ENCODE results near the gene PIM1.

Gene PIM1

DNA sequence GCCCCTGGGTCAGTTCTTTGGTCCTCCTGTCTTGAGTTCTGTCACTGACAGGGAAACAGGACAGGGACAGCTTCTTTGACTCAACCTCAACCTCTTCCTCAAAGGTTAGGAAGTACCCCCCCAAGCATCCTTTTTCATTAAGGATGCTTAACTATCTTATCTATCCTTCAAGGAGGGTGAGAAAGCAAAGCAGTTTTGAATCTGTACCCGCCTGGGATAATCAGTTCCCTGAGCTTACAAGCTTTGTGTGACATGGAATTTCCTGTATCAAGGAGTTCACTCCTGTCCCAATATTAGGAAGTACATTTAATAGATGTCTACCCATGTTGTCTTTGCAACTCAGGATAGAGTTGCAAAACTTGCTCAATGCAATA is 31.1 kb upstream of the PIM1 start:
- no peak for DNase-seq

- DNase-seq, result no peak
Observed at GRCh38 chr6:37139230-37139962, 30.6 kb upstream of the PIM1 start.

DNA sequence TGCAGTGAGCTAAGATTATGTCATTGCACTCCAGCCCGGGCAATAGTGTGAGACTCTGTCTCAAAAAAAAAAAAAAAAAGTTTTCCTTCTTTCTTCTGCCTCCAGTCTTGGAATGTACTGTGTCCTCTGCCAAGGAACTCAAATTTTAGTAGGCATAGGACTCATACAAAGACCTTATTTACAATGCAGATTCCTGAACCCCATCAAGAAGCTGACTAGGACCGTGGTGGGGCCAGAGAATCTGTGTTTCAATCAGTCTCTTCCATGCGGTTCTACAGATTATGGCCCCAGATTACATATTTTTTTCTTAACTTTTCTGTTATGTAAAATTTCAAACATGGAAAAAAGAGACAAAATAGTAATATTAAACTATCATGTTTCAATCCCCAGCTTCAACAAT is 29.8 kb upstream of the PIM1 start:
- DNase-seq, result no peak

GRCh38 chr6:37141281-37142049 is 28.5 kb upstream of the PIM1 start:
- no peak for DNase-seq

DNA sequence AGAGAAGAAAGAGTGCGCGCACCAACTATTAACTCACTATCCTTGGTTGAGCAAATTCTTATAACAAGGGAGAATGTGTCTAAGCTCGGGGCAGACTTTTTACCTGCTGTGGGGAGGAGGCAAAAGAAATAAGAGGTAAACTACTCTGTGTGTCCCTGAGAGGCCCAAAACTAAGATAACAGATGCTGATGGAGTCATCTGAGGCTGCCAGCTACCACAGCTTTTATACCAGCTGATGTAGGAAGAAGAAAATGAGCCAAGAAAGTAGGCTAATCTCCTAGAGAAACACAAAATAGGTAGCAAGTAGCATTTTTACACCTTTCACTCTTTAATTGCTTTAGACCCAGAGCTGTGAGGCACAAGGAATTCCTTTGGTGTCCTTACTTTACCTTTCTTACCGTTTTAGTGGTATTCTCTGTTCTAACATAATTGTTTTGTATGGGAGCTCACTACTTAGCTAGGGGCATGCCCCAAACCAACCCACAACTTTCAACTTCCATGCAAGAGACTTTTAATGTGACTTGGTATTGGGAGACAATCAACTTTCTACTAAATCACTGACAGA is 27.8 kb upstream of the PIM1 start:
- DNase-seq, result no peak

DNA sequence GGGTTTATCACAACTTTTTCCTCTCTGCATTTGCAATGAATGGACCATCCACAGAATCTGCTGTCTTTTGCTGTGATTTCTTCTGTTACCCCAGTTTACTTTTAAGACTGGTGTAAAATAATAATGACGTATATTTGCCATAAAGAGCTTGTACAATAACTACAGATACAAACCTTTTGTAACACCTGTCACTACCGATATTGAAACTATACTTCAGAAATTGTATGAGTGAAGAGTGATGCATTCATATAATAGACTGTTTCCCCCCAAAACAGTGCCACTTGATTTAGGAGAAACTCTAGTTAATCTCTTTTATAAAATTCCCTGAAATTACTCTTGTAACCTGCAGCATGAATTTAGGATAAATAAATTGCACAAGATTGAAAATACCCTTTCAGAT is 26.4 kb upstream of the PIM1 start:
- no peak for DNase-seq

DNA sequence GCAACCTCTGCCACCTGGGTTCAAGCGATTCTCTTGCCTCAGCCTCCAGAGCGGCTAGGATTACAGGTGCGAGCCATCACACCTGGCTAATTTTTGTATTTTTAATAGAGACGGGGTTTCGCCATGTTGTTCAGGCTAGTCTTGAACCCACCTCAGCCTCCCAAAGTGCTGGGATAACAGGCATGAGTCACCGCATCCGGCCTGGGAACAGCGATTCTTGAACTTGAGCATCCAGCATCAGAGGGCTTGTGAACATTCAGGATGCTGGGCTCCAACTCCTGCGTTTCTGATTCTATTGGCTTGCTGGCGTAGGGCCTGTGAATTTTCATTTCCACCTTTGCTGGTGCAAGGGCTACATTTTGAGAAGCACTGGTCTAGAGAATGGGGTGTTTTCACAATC is 24.5 kb upstream of the PIM1 start:
- DNase-seq, result no peak

DNA sequence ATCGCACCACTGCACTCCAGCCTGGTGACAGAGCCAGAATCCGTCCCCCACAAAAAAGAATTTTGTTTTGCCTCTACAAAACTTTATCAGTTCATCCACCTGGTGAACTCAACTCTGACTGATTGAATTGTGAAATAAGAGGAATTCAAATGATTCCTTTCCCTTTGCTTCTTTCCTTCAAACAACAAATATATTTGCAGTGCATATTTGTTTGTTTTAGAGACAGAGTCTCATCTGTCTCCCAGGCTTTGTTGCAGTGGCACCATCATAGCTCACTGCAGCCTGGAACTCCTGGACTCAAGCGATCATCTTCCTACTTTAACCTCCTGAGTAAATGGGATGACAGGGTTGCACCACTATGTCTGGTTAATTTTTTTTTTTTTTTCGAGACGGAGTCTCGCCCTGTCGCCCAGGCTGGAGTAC is 23.2 kb upstream of the PIM1 start:
- no peak for DNase-seq

GRCh38 chr6:37149745-37150144 is 20.2 kb upstream of the PIM1 start:
- DNase-seq, result no peak

DNA sequence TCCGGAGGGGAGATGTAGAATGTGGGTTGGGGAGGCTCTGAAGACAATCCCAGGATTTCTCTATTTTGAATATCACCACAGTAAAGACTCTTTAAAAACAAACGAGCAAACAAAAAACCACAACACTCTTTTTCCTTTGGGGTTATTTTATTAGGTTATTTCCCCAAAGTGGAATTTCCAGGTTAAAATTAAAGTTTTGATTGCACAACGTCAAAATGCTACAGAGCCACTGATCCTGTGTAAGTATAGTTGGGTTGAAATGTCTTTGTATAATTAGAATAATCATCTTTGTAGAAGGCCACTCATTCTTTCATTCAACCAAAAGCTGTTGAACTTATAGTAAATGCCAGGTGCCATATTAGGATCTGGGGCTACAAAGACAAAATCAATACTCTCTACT is 19.6 kb upstream of the PIM1 start:
- no peak for DNase-seq

DNA sequence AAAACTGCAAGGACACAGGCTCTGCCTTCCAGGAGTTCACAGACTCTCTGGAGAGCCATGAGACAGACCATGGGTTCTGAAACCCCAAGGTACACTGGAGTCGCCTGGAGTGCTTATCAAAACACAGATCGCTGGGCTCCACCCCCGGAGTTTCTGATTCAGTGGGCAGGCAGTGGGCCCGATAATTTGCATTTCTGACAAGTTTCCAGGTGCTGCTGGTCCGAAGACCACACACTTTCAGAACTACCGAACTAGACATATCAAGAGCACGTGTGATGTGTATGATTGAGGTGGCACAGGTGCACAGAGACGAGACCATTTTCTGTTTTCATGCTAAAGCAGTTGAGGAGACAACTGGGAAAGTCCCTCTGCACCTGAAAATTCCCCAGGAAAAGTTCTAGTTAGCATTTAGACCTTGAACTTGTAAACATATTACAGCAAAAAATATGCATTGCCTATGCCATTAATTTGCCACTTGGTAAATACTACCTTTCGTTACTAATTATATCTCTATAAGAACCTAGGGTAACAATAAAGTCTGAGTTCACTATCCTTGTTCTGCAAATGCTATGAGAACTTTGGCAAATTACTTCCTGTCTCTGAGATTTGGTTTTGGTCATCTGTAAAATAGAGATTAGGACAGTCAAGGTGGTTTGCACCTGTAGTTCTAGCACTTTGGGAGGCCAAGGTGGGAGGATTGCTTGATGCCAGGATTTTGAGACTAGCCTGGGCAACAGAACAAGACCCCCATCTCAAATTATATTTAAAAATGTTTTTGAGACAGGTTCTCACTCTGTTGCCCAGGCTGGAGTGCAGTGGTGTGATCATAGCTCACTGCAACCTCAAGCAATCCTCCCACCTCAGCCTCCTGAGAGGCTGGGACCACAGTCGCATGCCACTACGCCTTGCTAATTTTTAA is 14.3 kb upstream of the PIM1 start:
- peak; percentile 37 to 54 for DNase-seq

GRCh38 chr6:37158508-37158907 is 11.4 kb upstream of the PIM1 start:
- DNase-seq, result no peak

- no peak for DNase-seq
Observed at GRCh38 chr6:37160922-37161778, 8.8 kb upstream of the PIM1 start.

GRCh38 chr6:37162740-37163139 is 7.2 kb upstream of the PIM1 start:
- no peak for DNase-seq

DNA sequence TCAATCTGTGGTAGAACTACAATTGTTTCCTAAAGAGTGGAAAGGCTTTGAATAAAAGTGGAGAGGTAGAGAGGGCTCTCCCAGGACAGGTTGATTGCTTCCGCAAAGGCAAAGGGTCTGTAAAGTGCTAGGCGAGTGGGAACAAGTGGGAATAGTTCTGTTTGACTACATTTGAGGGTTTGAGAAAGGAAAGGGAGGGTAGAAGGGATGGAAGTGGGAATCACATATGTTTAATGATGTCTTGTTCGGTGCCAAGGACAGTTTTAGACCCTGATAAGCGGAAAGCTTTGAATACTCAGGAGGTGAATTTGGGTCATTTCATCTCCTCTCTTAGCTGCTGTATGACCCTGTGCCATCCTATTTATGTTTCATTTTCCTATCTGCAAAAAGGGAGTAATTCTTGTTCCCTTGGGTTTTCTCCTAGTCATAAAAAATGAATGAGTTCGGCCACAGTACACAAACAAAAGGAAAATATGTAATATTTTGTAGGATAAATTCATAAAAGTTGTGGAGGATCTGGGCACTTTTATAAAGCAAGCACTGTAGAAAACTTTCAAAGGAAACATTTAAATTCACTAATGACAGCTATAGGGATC is 1.7 kb upstream of the PIM1 start:
- DNase-seq, result no peak

DNA sequence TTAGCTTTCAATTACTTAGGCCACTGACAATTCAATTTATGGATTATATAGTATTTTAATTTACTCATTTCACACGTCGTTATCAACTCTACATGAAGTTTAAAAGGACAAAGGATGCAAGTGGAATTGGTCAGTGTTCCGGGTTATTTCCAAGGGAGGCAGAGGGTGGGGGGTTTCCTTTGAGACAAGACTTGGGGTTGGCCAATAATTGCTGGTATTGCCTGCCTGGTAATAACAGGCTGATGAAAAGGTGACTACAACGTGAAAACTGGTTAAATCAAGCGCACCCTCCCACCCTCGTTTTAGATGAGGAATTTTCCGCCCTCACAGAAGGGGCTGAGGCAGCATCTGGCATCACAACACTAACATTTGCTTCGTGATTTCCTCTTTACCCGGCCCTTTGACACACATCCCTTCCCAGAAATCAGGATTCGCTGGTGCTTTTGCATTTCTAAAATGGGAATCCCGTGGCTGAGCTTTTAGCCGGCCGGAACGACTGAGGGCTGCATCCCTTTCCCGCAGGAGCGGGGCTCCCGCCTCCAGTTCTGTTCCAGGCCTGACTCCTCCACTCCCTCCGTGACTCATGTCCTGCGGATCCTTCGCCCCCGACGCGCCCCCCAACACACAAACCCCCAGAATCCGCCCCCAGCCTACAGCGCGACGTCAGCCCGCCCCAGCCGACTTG is 999 bp upstream of the PIM1 start:
- DNase-seq, result peak in 1 of 2 experiments; percentile 65

- DNase-seq, result peak; percentile 21 to 38
Observed at GRCh38 chr6:37170273-37171200, 585 bp downstream of the PIM1 start.

DNA sequence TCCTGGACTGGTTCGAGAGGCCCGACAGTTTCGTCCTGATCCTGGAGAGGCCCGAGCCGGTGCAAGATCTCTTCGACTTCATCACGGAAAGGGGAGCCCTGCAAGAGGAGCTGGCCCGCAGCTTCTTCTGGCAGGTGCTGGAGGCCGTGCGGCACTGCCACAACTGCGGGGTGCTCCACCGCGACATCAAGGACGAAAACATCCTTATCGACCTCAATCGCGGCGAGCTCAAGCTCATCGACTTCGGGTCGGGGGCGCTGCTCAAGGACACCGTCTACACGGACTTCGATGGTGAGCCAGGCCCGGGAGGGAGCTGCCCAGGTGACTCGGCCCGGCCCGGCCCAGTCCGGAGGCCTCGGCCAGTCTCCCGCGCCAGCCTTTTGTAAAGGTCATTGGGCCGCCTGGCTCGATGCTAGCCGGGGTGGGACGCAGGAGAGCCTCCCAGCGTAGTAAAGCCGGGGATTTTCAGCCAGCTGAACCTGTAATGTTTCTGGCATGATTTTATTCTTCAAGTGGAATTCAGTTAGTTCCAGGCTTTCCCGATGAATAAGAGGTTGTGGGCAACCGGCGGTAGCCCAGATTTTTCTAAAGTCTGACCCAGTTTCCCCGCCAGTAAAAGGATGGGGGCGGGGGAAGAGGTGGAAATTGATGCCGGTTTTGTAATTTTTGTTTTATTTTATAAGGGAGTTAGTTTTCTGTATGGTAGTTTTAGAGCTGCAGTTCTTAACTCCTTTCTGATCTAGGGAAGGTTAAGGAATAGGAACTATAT is 1.4 kb downstream of the PIM1 start:
- DNase-seq, result peak; percentile 23 to 37

All from stimulated activated CD4-positive, alpha-beta T cell treated with anti-CD3 and anti-CD28 coated beads, Interleukin-4, amount 100 ng/mL, for 4 hours (primary cell).